Aorta (tissue), 5 donors: ENCODE data around the gene LMO7. TPM values are rescaled to one million over a fixed set of nuclear protein-coding genes. Genes with fewer than 3 reads are reported as not detected.

Experiments used
- ATAC-seq: fragments of 200-7000 bp; cut with Tn5 transposase; one replicate; pipeline ENCODE4 v1.9.1; 2022; ENCODE audit warnings: moderate library complexity; ENCODE audit not compliant: low FRiP score
- DNase-seq, 2 donors: peaks; one replicate each; pipeline ENCODE4 v3.0.0-alpha.2; 2020
- H3K27ac ChIP-seq, 2 donors: one replicate each; pipeline ENCODE4 v1.5.1; 2013; ENCODE audit warnings: low read length in 2 of 2, mild to moderate bottlenecking in 2 of 2, moderate library complexity in 2 of 2, control low read depth in 1 of 2, inconsistent platforms in 1 of 2, low read depth in 1 of 2
- H3K27me3 ChIP-seq, 2 donors: one replicate each; pipeline ENCODE4 v1.6.1; 2013; ENCODE audit warnings: control low read depth in 1 of 2, low read length in 1 of 2, mild to moderate bottlenecking in 1 of 2, moderate library complexity in 1 of 2; ENCODE audit not compliant: insufficient read depth in 2 of 2, control insufficient read depth in 1 of 2
- H3K36me3 ChIP-seq, 2 donors: one replicate each; pipeline ENCODE4 v1.6.1; 2013; ENCODE audit warnings: control low read depth in 1 of 2, low read length in 1 of 2, mild to moderate bottlenecking in 1 of 2; ENCODE audit not compliant: insufficient read depth in 2 of 2, control insufficient read depth in 1 of 2
- H3K4me1 ChIP-seq, 2 donors: one replicate each; pipeline ENCODE4 v1.6.1; 2013; ENCODE audit warnings: low read length in 2 of 2, control low read depth in 1 of 2, mild to moderate bottlenecking in 1 of 2, moderate library complexity in 1 of 2; ENCODE audit not compliant: insufficient read depth in 2 of 2, control insufficient read depth in 1 of 2
- H3K4me3 ChIP-seq, 2 donors: one replicate each; pipeline ENCODE4 v1.5.1; 2013; ENCODE audit warnings: low read length in 2 of 2, control low read depth in 1 of 2, mild to moderate bottlenecking in 1 of 2
- H3K9me3 ChIP-seq: one replicate; pipeline ENCODE4 v1.6.1; 2013; ENCODE audit warnings: mild to moderate bottlenecking, low read length; ENCODE audit not compliant: control insufficient read depth
- WGBS, 2 donors: extraction: QIAGEN DNeasy Blood & Tissue Kit; methylation state at CpG; one replicate each; pipeline ENCODE4 v1.1.7; 2013; 5-methylcytosine and 5-hydroxymethylcytosine counted together
- intact Hi-C, 2 donors: fragments of 100-400 bp; cut with DNase I; formaldehyde crosslinking; loops; one replicate each; pipeline versions ENCODE4 v1.14.2 to v1.15.0; 2022
- long read RNA-seq, 2 donors: library from polyadenylated mRNA; unstranded; transcript quantifications; one replicate each; pipeline ENCODE4 v2.0.0, GENCODE V29; 2020 to 2021
- polyA plus RNA-seq, 2 donors: library from polyadenylated mRNA; stranded (reverse); fragments of 200-250 nt; gene quantifications; one replicate each; pipeline ENCODE4 v1.2.3, GENCODE V29; 2013
- total RNA-seq, 2 donors: library from RNA; stranded (reverse); fragmentation: NEBNext Ultra II Directional; extraction: Animal tissue kit (Norgen Biotek cat#: 25700); gene quantifications; one replicate each; pipeline ENCODE4 v1.2.1, GENCODE V29; 2021
- donor health status: healthy with polysubstance abuse.
- donor health status: Bipolar disorder and iron deficiency.
- donor health status: DM: no; HTN: no; CAD: no.
- donor health status: DM: no; HTN: no; CAD: no.
- donor health status: DM: yes; HTN: yes; CAD: no.

LMO7 gene
- total RNA-seq, result 10 to 100 TPM; 56.4 to 76.8 TPM
- polyA plus RNA-seq, result 10 to 100 TPM; 31.7 to 55.4 TPM
- long read RNA-seq, donor 1, partial matches to known transcripts, result 41 of 57 reads
- long read RNA-seq, donor 1, other reads (novel, unspliced or antisense), result 16 of 57 reads
- long read RNA-seq, donor 2, partial matches to known transcripts, result 10 of 17 reads
- long read RNA-seq, donor 2, other reads (novel, unspliced or antisense), result 4 of 17 reads

DNA sequence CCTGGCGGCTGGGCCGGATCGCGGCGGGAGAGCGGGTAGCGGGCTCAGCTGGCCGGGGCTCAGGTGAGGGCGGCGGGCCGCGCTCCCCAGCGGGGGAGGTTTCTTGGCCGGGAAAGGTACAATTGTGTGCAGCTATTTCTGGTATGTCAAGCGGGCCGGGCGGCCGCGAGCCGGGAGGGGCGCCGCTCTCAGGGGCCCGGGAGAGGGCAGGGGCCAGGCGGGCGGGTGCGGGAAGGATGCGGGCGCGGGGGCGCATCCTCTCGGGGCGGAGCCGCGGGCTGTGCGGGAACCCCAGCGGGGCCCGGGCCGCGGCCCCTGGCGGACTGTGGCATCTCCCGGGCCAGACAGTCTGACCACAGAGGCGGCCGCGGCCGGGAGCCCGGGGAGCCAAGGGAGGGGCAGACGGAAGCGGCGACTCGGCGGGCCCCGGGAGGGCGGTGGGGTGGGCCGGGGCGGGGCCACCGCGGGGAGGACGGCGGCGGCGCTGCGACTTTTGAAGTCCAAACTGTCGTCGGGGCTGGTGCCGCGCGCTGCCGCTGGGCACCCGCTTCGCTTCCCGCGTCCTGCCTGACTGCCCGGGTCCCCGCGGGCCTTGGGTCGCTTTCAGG is at the start of gene LMO7:
LMO7 (plus strand) TSS at position 503 of the 608 bp plus-strand sequence. CDS start 328 bp downstream, outside the sequence.
- DNase-seq (peak; percentile 78 to 88), ATAC-seq (peak; percentile 75)
- no peaks in the 10 kb centered on the region for H3K36me3 ChIP-seq
- H3K4me3 ChIP-seq, result peak within 1 kb of the TSS; percentile 60 to 90
- peak within 1 kb of the TSS in 1 of 2 donors; percentile 56 for H3K27ac ChIP-seq
- H3K27me3 ChIP-seq, result no peaks in the 10 kb centered on the region
- H3K9me3 ChIP-seq, result no peaks in the 10 kb centered on the region
- intact Hi-C loops, result no loop called here
- H3K4me1 ChIP-seq, result no peaks in the 10 kb centered on the region
- 0 to 1% methylated on average over 40 to 76 of the region's 76 CpGs for WGBS, 2 donors

DNA sequence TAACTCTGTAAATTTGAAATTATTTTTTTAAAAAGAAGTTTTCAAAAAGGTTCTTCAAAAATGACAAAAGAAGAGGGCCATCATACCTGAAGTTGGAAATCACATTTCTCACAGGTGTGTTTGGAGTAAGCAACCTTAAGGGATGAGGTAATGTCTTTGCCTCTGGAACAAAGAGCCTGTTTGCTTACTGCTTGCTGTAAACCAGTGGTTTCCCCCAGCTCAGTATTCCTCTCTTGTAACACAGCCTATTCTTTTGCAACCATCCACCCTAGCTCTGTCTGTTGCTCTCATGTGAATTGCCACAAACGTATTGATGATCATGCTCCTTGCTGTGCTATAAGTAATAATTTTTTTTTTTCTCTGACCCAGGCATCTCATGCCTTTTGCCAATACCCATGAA is 48.5 kb upstream of the LMO7 start:
- no peaks in the 10 kb centered on the region for H3K9me3 ChIP-seq
- no peak overlapping the region for H3K4me3 ChIP-seq
- intact Hi-C loops, result no loop called here
- DNase-seq, result no peak
- no peaks in the 10 kb centered on the region for H3K4me1 ChIP-seq
- H3K27me3 ChIP-seq, result no peaks in the 10 kb centered on the region
- 68 to 71% methylated on average over 1 of the region's 1 CpG for WGBS, 2 donors
- ATAC-seq, result no peak
- H3K27ac ChIP-seq, result no peak overlapping the region
- peaks cover 0 to 5% of the 10 kb centered on the region in 2 donors for H3K36me3 ChIP-seq

DNA sequence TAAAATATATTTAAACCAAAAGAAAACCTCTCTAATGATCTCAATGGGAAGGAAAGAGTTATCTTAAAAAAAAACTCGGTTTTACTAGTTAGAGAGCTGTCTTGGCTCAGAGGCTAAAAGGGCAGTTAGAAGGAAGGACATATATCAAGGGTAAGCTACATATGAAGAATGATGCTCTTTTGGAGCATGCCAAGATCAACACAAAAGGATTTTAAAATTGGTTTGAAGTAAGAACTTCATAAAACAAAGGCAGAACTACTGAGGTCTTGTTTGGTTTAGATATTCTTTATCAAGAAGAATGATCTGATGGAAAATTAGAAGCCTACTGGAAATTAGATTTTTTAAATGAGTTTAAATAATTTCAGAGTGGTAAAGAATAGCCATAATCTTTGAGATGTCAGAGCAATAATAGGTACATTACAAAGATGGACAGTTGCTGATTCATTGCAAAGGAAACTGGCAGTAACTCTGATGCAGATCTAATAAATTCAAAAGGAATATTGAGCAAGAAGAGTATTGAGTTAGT is 39.4 kb upstream of the LMO7 start:
- H3K9me3 ChIP-seq, result no peaks in the 10 kb centered on the region
- H3K27ac ChIP-seq, result no peak overlapping the region
- H3K4me3 ChIP-seq, result no peak overlapping the region
- no peaks in the 10 kb centered on the region for H3K36me3 ChIP-seq
- no peak for DNase-seq
- H3K27me3 ChIP-seq, result no peaks in the 10 kb centered on the region
- 18 to 24% methylated on average over 1 of the region's 1 CpG for WGBS, 2 donors
- intact Hi-C loops, result no loop called here
- no peaks in the 10 kb centered on the region for H3K4me1 ChIP-seq
- no peak for ATAC-seq

DNA sequence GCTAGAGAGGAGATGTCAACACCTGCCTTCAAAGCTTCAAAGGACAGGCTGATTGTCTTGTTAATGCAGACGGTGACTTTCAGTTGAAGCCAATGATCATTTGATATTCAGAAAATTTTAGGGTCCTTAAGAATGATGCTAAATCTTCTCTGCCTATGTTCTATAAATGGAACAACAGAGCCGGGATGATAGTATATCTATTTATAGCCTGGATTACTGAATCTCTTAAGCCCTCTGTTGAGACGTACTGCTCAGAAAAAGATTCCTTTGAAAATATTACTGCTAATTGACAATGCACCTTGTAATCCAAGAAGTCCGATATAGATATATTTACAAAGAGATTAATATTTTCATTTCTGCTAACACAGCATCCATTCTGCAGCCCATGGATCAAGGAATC is 35.8 kb upstream of the LMO7 start:
- H3K27ac ChIP-seq, result no peak overlapping the region
- H3K4me1 ChIP-seq, result no peaks in the 10 kb centered on the region
- no peak for DNase-seq
- ATAC-seq, result no peak
- no peaks in the 10 kb centered on the region for H3K9me3 ChIP-seq
- peaks cover 0 to 4% of the 10 kb centered on the region in 2 donors for H3K36me3 ChIP-seq
- WGBS, 2 donors, result 30 to 40% methylated on average over 4 of the region's 4 CpGs
- H3K27me3 ChIP-seq, result no peaks in the 10 kb centered on the region
- H3K4me3 ChIP-seq, result no peak overlapping the region
- intact Hi-C loops, result no loop called here

DNA sequence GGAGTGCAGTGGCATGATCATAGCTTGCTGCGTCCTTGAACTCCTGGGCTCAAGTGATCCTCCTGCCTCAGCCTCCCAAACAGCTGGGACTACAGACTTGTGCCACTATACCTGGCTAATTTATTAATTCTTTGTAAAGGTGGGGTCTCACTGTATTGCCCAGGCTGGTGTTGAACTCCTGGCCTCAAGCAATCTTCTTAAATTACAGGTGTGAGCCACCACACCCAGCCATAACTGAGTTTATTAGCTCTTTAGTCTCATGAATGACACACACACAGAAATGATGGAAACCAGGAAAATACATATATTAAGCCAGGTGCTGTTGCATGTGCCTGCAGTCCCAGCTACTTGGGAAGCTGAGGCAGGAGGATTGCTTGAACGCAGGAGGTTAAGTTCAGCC is 33.1 kb upstream of the LMO7 start:
- no peaks in the 10 kb centered on the region for H3K27me3 ChIP-seq
- intact Hi-C loops, result no loop called here
- WGBS, 2 donors, result 97% methylated on average over 2 of the region's 2 CpGs
- H3K9me3 ChIP-seq, result no peaks in the 10 kb centered on the region
- peaks cover 0 to 4% of the 10 kb centered on the region in 2 donors for H3K36me3 ChIP-seq
- ATAC-seq (no peak), DNase-seq (no peak)
- H3K27ac ChIP-seq, result no peak overlapping the region
- H3K4me3 ChIP-seq, result no peak overlapping the region
- no peaks in the 10 kb centered on the region for H3K4me1 ChIP-seq

DNA sequence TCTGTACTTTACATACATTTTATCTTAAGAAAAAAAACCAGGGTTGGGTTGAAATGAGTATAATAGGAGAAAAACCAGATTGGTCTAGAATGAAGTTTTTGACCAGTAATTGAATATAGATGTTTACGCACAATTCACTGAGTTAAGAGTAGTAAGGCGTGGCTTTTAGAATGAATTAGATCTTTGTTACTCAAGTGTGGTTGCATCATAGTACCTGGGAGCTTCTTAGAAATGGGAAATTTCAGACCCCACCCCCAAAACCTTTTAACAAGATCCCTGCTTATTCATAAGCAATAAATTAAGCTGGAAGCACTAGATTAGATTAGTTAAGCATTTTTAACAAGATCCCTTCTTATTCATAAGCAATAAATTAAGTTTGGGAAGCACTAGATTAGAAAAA is 28.7 kb upstream of the LMO7 start:
- Histone ChIP-seq H3K27ac (no peak overlapping the region), H3K9me3 (no peaks in the 10 kb centered on the region), H3K4me3 (no peak overlapping the region), H3K27me3 (no peaks in the 10 kb centered on the region), H3K36me3 (peaks cover 0 to 4% of the 10 kb centered on the region in 2 donors), H3K4me1 (no peaks in the 10 kb centered on the region)
- DNase-seq (no peak), ATAC-seq (no peak)
- intact Hi-C loops, result no loop called here
- WGBS, 2 donors, result 99 to 100% methylated on average over 2 of the region's 2 CpGs

DNA sequence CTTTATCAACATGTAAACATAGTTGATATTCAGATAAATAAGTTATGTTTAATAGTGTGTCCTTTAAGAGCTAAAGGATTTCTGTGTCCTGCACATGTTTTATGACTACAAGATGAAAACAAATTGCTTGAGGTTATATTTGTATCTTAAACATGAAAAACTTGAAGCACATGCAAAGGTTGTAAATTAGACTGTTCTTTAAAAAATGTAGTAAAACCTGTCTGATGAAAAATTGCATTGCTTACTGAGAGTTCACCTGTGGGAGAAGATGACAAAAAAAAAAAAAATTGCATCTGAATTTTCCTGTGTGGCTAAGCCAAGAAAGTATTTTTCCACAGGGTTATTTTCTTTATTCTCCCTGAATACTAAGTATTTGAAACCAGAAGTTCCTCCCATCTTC is 25.7 kb upstream of the LMO7 start:
- H3K4me1 ChIP-seq, result no peaks in the 10 kb centered on the region
- H3K27ac ChIP-seq, result no peak overlapping the region
- H3K4me3 ChIP-seq, result no peak overlapping the region
- H3K27me3 ChIP-seq, result no peaks in the 10 kb centered on the region
- no peaks in the 10 kb centered on the region for H3K9me3 ChIP-seq
- ATAC-seq, result no peak
- intact Hi-C loops, result no loop called here
- no peak for DNase-seq
- no peaks in the 10 kb centered on the region for H3K36me3 ChIP-seq

DNA sequence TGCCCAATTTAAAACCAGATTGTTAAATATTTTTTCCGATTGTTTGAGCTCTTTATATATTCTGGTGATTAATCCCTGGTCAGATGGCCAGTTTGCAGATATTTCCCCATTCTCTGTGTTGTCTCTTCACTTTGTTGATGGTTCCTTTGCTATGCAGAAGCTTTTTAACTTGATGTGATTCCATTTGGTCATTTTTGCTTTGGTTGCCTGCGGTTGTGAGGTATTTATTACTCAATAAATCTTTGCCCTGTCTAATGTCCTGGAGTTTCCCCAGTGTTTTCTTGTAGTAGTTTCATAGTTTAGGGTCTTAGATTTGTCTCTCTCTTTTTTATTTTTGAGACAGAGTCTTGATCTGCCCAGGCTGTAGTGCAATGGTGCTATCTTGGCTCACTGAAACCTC is 23.8 kb upstream of the LMO7 start:
- no peaks in the 10 kb centered on the region for H3K36me3 ChIP-seq
- no peak for DNase-seq
- intact Hi-C loops, result no loop called here
- H3K27ac ChIP-seq, result no peak overlapping the region
- no peaks in the 10 kb centered on the region for H3K9me3 ChIP-seq
- H3K27me3 ChIP-seq, result no peaks in the 10 kb centered on the region
- no peak for ATAC-seq
- no peaks in the 10 kb centered on the region for H3K4me1 ChIP-seq
- 79 to 83% methylated on average over 2 of the region's 2 CpGs for WGBS, 2 donors
- no peak overlapping the region for H3K4me3 ChIP-seq

DNA sequence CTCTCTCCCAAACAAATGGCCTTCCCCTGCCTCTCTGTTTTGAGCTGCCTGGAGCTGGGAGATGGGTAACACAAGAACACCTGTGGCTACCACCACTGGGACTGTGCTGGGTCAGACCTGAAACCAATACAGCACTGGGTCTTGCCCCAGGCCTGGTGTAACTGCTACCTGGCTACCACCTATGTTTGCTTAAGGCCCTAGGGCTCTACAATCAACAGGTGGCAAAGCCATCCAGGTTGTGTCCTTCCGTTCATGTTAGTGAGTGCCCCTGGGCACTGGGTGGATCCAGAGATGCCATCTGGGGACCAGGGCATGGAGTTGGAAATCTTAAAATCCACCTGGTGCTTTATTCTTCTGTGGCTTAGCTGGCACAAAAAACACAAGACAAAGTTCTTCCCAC is 18.9 kb upstream of the LMO7 start:
- Histone ChIP-seq H3K36me3 (no peaks in the 10 kb centered on the region), H3K9me3 (no peaks in the 10 kb centered on the region), H3K4me1 (peaks cover 0 to 2% of the 10 kb centered on the region in 2 donors), H3K27ac (no peak overlapping the region), H3K27me3 (no peaks in the 10 kb centered on the region), H3K4me3 (no peak overlapping the region)
- DNase-seq, result no peak
- intact Hi-C loops, result no loop called here
- no peak for ATAC-seq
- 97 to 100% methylated on average over 1 of the region's 1 CpG for WGBS, 2 donors
